Tibial nerve (tissue), 4 donors: Measurements from ENCODE around the gene APOBEC2. TPM values are rescaled to one million over a fixed set of nuclear protein-coding genes. Genes with fewer than 3 reads are reported as not detected.
"Not testable (repeated sequence)": the region's sequence is repeated elsewhere in the genome, so short reads cannot be mapped to it uniquely, and the experiment has no call there.

Experiments used
- DNase-seq, 2 donors: peaks; one replicate each; pipeline ENCODE4 v3.0.0-alpha.2; 2019; ENCODE audit warnings: low spot score in 2 of 2
- H3K27ac ChIP-seq, 4 donors: fragments of 200-600 bp; sonication (generic) in 3 of 4; one replicate each; pipeline ENCODE4 v1.5.1; 2017 to 2019; ENCODE audit warnings: mild to moderate bottlenecking in 1 of 4
- H3K27me3 ChIP-seq, 2 donors: fragments of 200-600 bp; sonication (generic) in 1 of 2; one replicate each; pipeline versions ENCODE4 v1.5.1 to v1.6.0; 2017 to 2019
- H3K36me3 ChIP-seq, 3 donors: fragments of 200-600 bp; sonication (generic); one replicate each; pipeline ENCODE4 v1.5.1; 2018 to 2019
- H3K4me1 ChIP-seq, 4 donors: fragments of 200-600 bp; sonication (generic) in 3 of 4; one replicate each; pipeline ENCODE4 v1.5.1; 2017 to 2019
- H3K4me3 ChIP-seq, 4 donors: fragments of 200-600 bp; sonication (generic) in 3 of 4; one replicate each; pipeline ENCODE4 v1.5.1; 2017 to 2019; ENCODE audit warnings: mild to moderate bottlenecking in 1 of 4, moderate library complexity in 1 of 4
- H3K9me3 ChIP-seq, 4 donors: fragments of 200-600 bp; sonication (generic) in 3 of 4; one replicate each; pipeline ENCODE4 v1.5.1; 2017 to 2019
- CTCF ChIP-seq, 5 experiments: fragments of 200-600 bp in 3 of 5; fragments of 450-650 bp in 2 of 5; sonication (generic) in 3 of 5; IDR thresholded peaks; one replicate each; pipeline ENCODE4 v1.5.1; 2016 to 2019; ENCODE audit warnings: antibody characterized with exemption in 5 of 5, mild to moderate bottlenecking in 3 of 5, moderate library complexity in 2 of 5
- EP300 ChIP-seq, 2 donors: sonication (generic); formaldehyde crosslinking; IDR thresholded peaks; one replicate each; pipeline ENCODE4 v1.6.1; 2017; ENCODE audit warnings: antibody characterized with exemption in 2 of 2, mild to moderate bottlenecking in 1 of 2
- POLR2A ChIP-seq, 2 donors: fragments of 450-650 bp; IDR thresholded peaks; one replicate each; pipeline ENCODE4 v1.6.1; 2017; ENCODE audit warnings: antibody characterized with exemption in 2 of 2, mild to moderate bottlenecking in 2 of 2, moderate library complexity in 2 of 2
- WGBS, 2 donors: methylation state at CpG; one replicate each; pipeline ENCODE4 v1.1.5; 2018; 5-methylcytosine and 5-hydroxymethylcytosine counted together
- total RNA-seq, 4 donors: library from RNA; depleted of rRNA; stranded (reverse); fragments of >200 nt; gene quantifications; one replicate each; pipeline ENCODE4 v1.1.0, GENCODE V29; 2016

Gene APOBEC2
- total RNA-seq, 4 donors from 2014 or later = not detected

DNA sequence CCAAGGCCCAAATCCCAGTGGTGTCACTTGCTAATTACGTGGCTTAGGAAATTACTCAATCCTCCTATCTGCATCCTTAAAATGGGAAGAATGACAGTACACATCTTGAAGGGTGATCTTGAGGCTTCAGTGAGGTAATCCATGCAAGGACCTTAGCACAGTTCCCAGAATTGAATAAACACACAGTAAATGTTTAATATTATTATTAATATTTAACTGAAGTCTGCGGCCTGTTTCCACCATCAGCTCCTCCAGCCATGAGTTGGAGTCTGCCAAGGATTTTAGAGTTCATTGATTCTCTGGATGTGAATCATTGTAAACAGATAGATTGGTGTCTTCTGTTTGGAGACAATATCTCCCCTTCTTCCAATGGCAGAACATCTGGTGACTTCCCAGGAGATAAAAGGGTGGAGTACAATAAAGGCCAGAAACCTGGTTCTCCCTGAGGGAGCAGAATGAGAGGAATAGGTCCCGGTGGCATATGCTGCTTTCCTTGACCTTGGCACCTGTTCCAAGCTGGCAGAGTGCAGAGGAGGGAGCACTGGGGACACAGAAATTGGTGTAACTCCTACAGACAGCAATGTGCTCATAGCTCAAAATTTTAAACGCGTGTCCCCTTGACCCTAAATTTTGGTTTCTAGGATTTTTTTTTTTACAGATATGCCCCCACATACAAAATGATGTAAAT is 39.4 kb upstream of the APOBEC2 start:
- peaks cover 0 to 5% (median 0%) of the 10 kb centered on the region in 4 donors for H3K9me3 ChIP-seq
- no peaks in the 10 kb centered on the region for H3K36me3 ChIP-seq
- no peak overlapping the region for H3K4me3 ChIP-seq
- no peak overlapping the region for H3K27ac ChIP-seq
- no peak for DNase-seq
- H3K4me1 ChIP-seq = no peaks in the 10 kb centered on the region
- H3K27me3 ChIP-seq = no peaks in the 10 kb centered on the region
- 90 to 91% methylated on average over 5 of the region's 5 CpGs for WGBS, 2 donors
- TF ChIP-seq CTCF (IDR thresholded peaks at IDR 0.05) = no peak
- TF ChIP-seq EP300 (IDR thresholded peaks at IDR 0.05) = no peak
- TF ChIP-seq POLR2A (IDR thresholded peaks at IDR 0.05) = no peak

GRCh38 chr6:41014780-41015179 is 38.2 kb upstream of the APOBEC2 start:
- H3K36me3 ChIP-seq = no peaks in the 10 kb centered on the region
- H3K27ac ChIP-seq = no peak overlapping the region
- no peaks in the 10 kb centered on the region for H3K27me3 ChIP-seq
- peaks cover 0 to 5% (median 0%) of the 10 kb centered on the region in 4 donors for H3K9me3 ChIP-seq
- DNase-seq = no peak
- H3K4me1 ChIP-seq = no peaks in the 10 kb centered on the region
- WGBS, 2 donors = 97 to 98% methylated on average over 4 of the region's 4 CpGs
- no peak for TF ChIP-seq POLR2A (IDR thresholded peaks at IDR 0.05)
- TF ChIP-seq EP300 (IDR thresholded peaks at IDR 0.05) = no peak
- TF ChIP-seq CTCF (IDR thresholded peaks at IDR 0.05) = no peak
- H3K4me3 ChIP-seq = no peak overlapping the region

DNA sequence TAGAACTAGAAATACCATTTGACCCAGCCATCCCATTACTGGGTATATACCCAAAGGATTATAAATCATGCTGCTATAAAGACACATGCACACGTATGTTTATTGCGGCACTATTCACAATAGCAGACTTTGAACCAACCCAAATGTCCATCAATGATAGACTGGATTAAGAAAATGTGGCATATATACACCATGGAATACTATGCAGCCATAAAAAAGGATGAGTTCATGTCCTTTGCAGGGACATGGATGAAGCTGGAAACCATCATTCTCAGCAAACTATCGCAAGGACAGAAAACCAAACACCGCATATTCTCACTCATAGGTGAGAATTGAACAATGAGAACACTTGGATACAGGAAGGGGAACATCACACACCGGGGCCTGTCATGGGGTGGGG is 37.1 kb upstream of the APOBEC2 start:
- not testable (repeated sequence) for DNase-seq, H3K4me1 ChIP-seq, H3K9me3 ChIP-seq, H3K36me3 ChIP-seq, H3K4me3 ChIP-seq, H3K27ac ChIP-seq, H3K27me3 ChIP-seq
- 95 to 97% methylated on average over 5 of the region's 5 CpGs for WGBS, 2 donors

DNA sequence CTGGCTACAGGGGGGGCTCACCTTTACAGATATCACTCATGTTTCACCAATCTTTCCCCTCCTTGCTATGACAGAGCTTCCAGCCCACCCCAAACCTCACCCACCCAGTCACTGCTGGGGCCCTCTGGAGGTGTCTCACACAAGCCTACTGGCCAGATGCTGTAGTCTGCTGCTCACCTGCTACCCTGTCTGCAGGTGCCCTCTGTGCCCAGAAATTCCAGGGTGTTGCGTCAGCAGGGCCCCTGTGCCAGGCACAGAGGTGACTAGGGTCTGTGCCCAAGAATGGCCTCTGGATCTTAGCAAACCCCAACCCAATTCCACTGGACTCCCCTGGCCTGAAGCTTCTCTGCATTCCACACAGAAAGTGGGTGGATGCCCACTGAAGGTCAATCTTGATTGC is 35.3 kb upstream of the APOBEC2 start:
- TF ChIP-seq CTCF (IDR thresholded peaks at IDR 0.05) (no peak), EP300 (IDR thresholded peaks at IDR 0.05) (no peak), POLR2A (IDR thresholded peaks at IDR 0.05) (no peak)
- no peak overlapping the region for H3K4me3 ChIP-seq
- H3K4me1 ChIP-seq = no peaks in the 10 kb centered on the region
- H3K36me3 ChIP-seq = no peaks in the 10 kb centered on the region
- WGBS, 2 donors = 83 to 100% methylated on average over 1 of the region's 1 CpG
- H3K27ac ChIP-seq = no peak overlapping the region
- DNase-seq = no peak
- H3K9me3 ChIP-seq = peaks cover 0 to 5% (median 0%) of the 10 kb centered on the region in 4 donors
- no peaks in the 10 kb centered on the region for H3K27me3 ChIP-seq

DNA sequence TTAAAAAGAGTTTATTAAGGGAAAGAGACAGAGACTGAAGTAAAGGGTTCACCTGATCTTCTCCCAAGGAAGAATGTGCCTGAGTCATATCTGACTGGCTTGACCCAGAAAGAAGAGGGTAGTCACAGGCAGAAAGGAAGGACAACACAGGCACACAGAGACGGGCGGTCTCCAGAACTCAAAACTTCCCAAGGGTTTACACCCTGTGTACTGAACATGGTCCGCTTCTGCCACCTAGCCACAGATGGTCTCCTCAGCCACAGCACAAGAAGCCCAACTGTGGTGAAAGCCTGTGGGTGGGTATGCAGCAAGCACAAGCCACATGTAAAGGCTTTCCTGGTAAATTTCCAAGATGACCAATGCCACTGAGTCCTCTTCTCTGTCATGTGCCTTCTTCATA is 31.2 kb upstream of the APOBEC2 start:
- H3K4me3 ChIP-seq = no peak overlapping the region
- H3K36me3 ChIP-seq = no peaks in the 10 kb centered on the region
- peaks cover 0 to 5% (median 0%) of the 10 kb centered on the region in 4 donors for H3K9me3 ChIP-seq
- no peak overlapping the region for H3K27ac ChIP-seq
- no peaks in the 10 kb centered on the region for H3K27me3 ChIP-seq
- TF ChIP-seq POLR2A (IDR thresholded peaks at IDR 0.05) (no peak), EP300 (IDR thresholded peaks at IDR 0.05) (no peak), CTCF (IDR thresholded peaks at IDR 0.05) (no peak)
- no peak for DNase-seq
- H3K4me1 ChIP-seq = no peaks in the 10 kb centered on the region
- WGBS, 2 donors = 64 to 93% methylated on average over 3 of the region's 3 CpGs

GRCh38 chr6:41022294-41022693 is 30.7 kb upstream of the APOBEC2 start:
- no peak for DNase-seq
- peaks cover 0 to 5% (median 0%) of the 10 kb centered on the region in 4 donors for H3K9me3 ChIP-seq
- TF ChIP-seq EP300 (IDR thresholded peaks at IDR 0.05) (no peak), CTCF (IDR thresholded peaks at IDR 0.05) (no peak), POLR2A (IDR thresholded peaks at IDR 0.05) (no peak)
- peaks cover 0 to 4% (median 1%) of the 10 kb centered on the region in 4 donors for H3K4me1 ChIP-seq
- H3K36me3 ChIP-seq = no peaks in the 10 kb centered on the region
- H3K27ac ChIP-seq = no peak overlapping the region
- no peak overlapping the region for H3K4me3 ChIP-seq
- H3K27me3 ChIP-seq = no peaks in the 10 kb centered on the region
